Neural crest cell (in vitro differentiated cells): Measurements from ENCODE around the gene EARS2. TPM values are rescaled to one million over a fixed set of nuclear protein-coding genes. Genes with fewer than 3 reads are reported as not detected.

Experiments used
- DNase-seq: peaks from one replicate; pipeline ENCODE4 v3.0.0; 2021; ENCODE audit warnings: low read depth, mixed read lengths, low spot score
- H3K27ac Mint-ChIP-seq: one replicate; pipeline ENCODE4 v1.8.0; 2021; ENCODE audit warnings: mild to moderate bottlenecking, mixed read lengths; ENCODE audit not compliant: unreplicated experiment
- H3K27me3 Mint-ChIP-seq: 2 replicates; pipeline ENCODE4 v1.8.0; 2021; ENCODE audit warnings: low read depth, mild to moderate bottlenecking, mixed read lengths
- H3K36me3 Mint-ChIP-seq: 2 replicates; pipeline ENCODE4 v1.8.0; 2021; ENCODE audit warnings: low read depth, mild to moderate bottlenecking, mixed read lengths
- H3K4me1 Mint-ChIP-seq: 2 replicates; pipeline ENCODE4 v1.8.0; 2021; ENCODE audit warnings: mixed read lengths
- H3K4me3 Mint-ChIP-seq: one replicate; pipeline ENCODE4 v1.8.0; 2021; ENCODE audit warnings: mild to moderate bottlenecking, mixed read lengths
- H3K9me3 Mint-ChIP-seq: 2 replicates; pipeline ENCODE4 v1.8.0; 2021; ENCODE audit warnings: mixed read lengths
- CTCF ChIP-seq: fragments of 200-600 bp; sonication (generic); conservative IDR thresholded peaks from 2 replicates; pipeline ENCODE4 v1.5.0; 2021; ENCODE audit warnings: antibody characterized with exemption, mild to moderate bottlenecking
- total RNA-seq: library from RNA; stranded (reverse); gene quantifications from 2 replicates; pipeline ENCODE4 v1.2.1, GENCODE V29; 2021

Gene EARS2
- total RNA-seq, 1 donor from 2014 or later, result 27.5 TPM

GRCh38 chr16:23499801-23500200 is 57.3 kb downstream of the EARS2 start:
- no peaks in the 10 kb centered on the region for H3K27me3 Mint-ChIP-seq
- peaks cover 11% of the 10 kb centered on the region for H3K4me1 Mint-ChIP-seq
- no peak overlapping the region for H3K4me3 Mint-ChIP-seq
- H3K27ac Mint-ChIP-seq, result no peak overlapping the region
- H3K9me3 Mint-ChIP-seq, result no peaks in the 10 kb centered on the region
- no peaks in the 10 kb centered on the region for H3K36me3 Mint-ChIP-seq
- DNase-seq, result no peak
- no peak for TF ChIP-seq CTCF

- no peak for TF ChIP-seq CTCF
- Mint-ChIP-seq H3K4me1 (peaks cover 3% of the 10 kb centered on the region), H3K36me3 (no peaks in the 10 kb centered on the region), H3K27ac (no peak overlapping the region), H3K4me3 (no peak overlapping the region), H3K9me3 (no peaks in the 10 kb centered on the region), H3K27me3 (no peaks in the 10 kb centered on the region)
- DNase-seq, result no peak
These were observed 58.3 kb downstream of the EARS2 start for GRCh38 chr16:23498863-23499262.

GRCh38 chr16:23497543-23497868 is 59.6 kb downstream of the EARS2 start:
- no peaks in the 10 kb centered on the region for H3K9me3 Mint-ChIP-seq
- H3K27ac Mint-ChIP-seq, result peak overlapping the region; percentile 20
- no peaks in the 10 kb centered on the region for H3K27me3 Mint-ChIP-seq
- TF ChIP-seq CTCF, result no peak
- no peak for DNase-seq
- H3K36me3 Mint-ChIP-seq, result no peaks in the 10 kb centered on the region
- no peaks in the 10 kb centered on the region for H3K4me1 Mint-ChIP-seq
- no peak overlapping the region for H3K4me3 Mint-ChIP-seq

GRCh38 chr16:23496821-23497542 is 60.2 kb downstream of the EARS2 start:
- H3K4me1 Mint-ChIP-seq, result no peaks in the 10 kb centered on the region
- no peaks in the 10 kb centered on the region for H3K9me3 Mint-ChIP-seq
- H3K36me3 Mint-ChIP-seq, result no peaks in the 10 kb centered on the region

GRCh38 chr16:23495671-23496070 is 61.5 kb downstream of the EARS2 start:
- H3K4me3 Mint-ChIP-seq, result no peak overlapping the region
- H3K9me3 Mint-ChIP-seq, result no peaks in the 10 kb centered on the region
- DNase-seq, result no peak

More at GRCh38 chr16:23496821-23497542, 60.2 kb downstream of the EARS2 start:
- TF ChIP-seq CTCF, result no peak
- Mint-ChIP-seq H3K4me3 (no peak overlapping the region), H3K27ac (no peak overlapping the region), H3K27me3 (no peaks in the 10 kb centered on the region)
- no peak for DNase-seq

More at GRCh38 chr16:23495671-23496070, 61.5 kb downstream of the EARS2 start:
- H3K36me3 Mint-ChIP-seq, result no peaks in the 10 kb centered on the region
- no peaks in the 10 kb centered on the region for H3K4me1 Mint-ChIP-seq
- no peaks in the 10 kb centered on the region for H3K27me3 Mint-ChIP-seq
- no peak overlapping the region for H3K27ac Mint-ChIP-seq
- no peak for TF ChIP-seq CTCF
